ENCODE results near the gene MPPED2. TPM values are rescaled to one million over a fixed set of nuclear protein-coding genes. Genes with fewer than 3 reads are reported as not detected.

Gene MPPED2
- total RNA-seq, 1 experiment from 2014 or later = not detected

- ChIA-PET RAD21 (ENCODE audit: low non-redundant PET in 1 of 2, low total read pairs in 2 of 2, uncharacterized antibody in 2 of 2, unreplicated experiment in 2 of 2) (no interaction called here), CTCF (no interaction called here), POLR2A (no interaction called here)
- no peaks in the 10 kb centered on the region; the same call in 1 of the 2 replicates for H3K9me2 ChIP-seq (ENCODE audit: insufficient read depth)
- intact Hi-C loops (cut with micrococcal nuclease) = no loop called here
- no peaks in the 10 kb centered on the region for H3K9me3 ChIP-seq (ENCODE audit: control insufficient read depth in 1 of 2, insufficient read depth in 1 of 2, low read depth in 1 of 2, low read length in 2 of 2)
- H3K27me3 ChIP-seq (ENCODE audit: insufficient read depth, low read length) = peaks cover 17% of the 10 kb centered on the region; the same call in 1 of the 2 replicates
- no peaks in the 10 kb centered on the region for H4K20me1 ChIP-seq (ENCODE audit: insufficient read depth)
- no peaks in the 10 kb centered on the region for H3K36me3 ChIP-seq (ENCODE audit: control insufficient read depth in 1 of 2, insufficient read depth in 2 of 2, low read length in 2 of 2)
- H3K4me1 ChIP-seq (ENCODE audit: control insufficient read depth in 1 of 2, insufficient read depth in 2 of 2, low read length in 2 of 2) = no peaks in the 10 kb centered on the region
- TF ChIP-seq RAD21 (IDR thresholded peaks at IDR 0.05; ENCODE audit: low read depth) = no peak
- no peak for TF ChIP-seq POLR2AphosphoS5 (IDR thresholded peaks at IDR 0.05; ENCODE audit: low read depth, low read length)
- no peak for TF ChIP-seq CEBPB (IDR thresholded peaks at IDR 0.05; ENCODE audit: low read depth)
- no peak for TF ChIP-seq YY1 (IDR thresholded peaks at IDR 0.05; ENCODE audit: extremely low read depth, insufficient replicate concordance, low read depth, low read length)
- TF ChIP-seq EZH2 (IDR thresholded peaks at IDR 0.05) = no peak
- TF ChIP-seq MAX (IDR thresholded peaks at IDR 0.05) = no peak
- TF ChIP-seq, protein P1, sequence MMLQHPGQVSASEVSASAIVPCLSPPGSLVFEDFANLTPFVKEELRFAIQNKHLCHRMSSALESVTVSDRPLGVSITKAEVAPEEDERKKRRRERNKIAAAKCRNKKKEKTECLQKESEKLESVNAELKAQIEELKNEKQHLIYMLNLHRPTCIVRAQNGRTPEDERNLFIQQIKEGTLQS (IDR thresholded peaks at IDR 0.05) = no peak
- TF ChIP-seq JUND (IDR thresholded peaks at IDR 0.05) = no peak
- TF ChIP-seq TCF7L2 (IDR thresholded peaks at IDR 0.05; ENCODE audit: borderline replicate concordance, extremely low read depth, insufficient read depth, insufficient read length) = no peak
- TF ChIP-seq ELF1 (IDR thresholded peaks at IDR 0.05; ENCODE audit: borderline replicate concordance, low read depth) = no peak
- no peak for TF ChIP-seq ZFX (IDR thresholded peaks at IDR 0.05)
- TF ChIP-seq CBX3 (IDR thresholded peaks at IDR 0.05; ENCODE audit: low read depth) = no peak
- TF ChIP-seq SRF (IDR thresholded peaks at IDR 0.05; ENCODE audit: low read depth) = no peak
- no peak for TF ChIP-seq ZNF274 (IDR thresholded peaks at IDR 0.05; ENCODE audit: low read depth, low read length)
- TF ChIP-seq SIN3A (IDR thresholded peaks at IDR 0.05; ENCODE audit: low read depth) = no peak
- DNase-seq (ENCODE audit: low read depth, low spot score) (no peak), ATAC-seq (no peak)
- no peak overlapping the region for H3K4me2 ChIP-seq (ENCODE audit: low read length)
- H2AFZ ChIP-seq (ENCODE audit: low read depth, low read length, poor library complexity, severe bottlenecking) = no peak overlapping the region
- H3K27ac ChIP-seq (ENCODE audit: low read depth, low read length) = no peak overlapping the region
- no peaks in the 10 kb centered on the region for H3K79me2 ChIP-seq (ENCODE audit: insufficient read depth, low read length)
- no peak overlapping the region for H3K4me3 ChIP-seq (replicated peaks in 1 of 2; ENCODE audit: low read depth in 1 of 2, low read length in 2 of 2)
- BruUV-seq (replicated peaks) = no TSS peak
- H3K9ac ChIP-seq (ENCODE audit: low read length) = no peak overlapping the region
Observed at GRCh38 chr11:30583476-30584280, 2.5 kb downstream of the MPPED2 start.
